CD4-positive, alpha-beta T cell (primary cell): ENCODE measurements around the gene PTPRZ1. TPM values are rescaled to one million over a fixed set of nuclear protein-coding genes. Genes with fewer than 3 reads are reported as not detected.

Experiments
- ATAC-seq: fragments of 200-7000 bp; cut with Tn5 transposase; one replicate; pipeline ENCODE4 v1.10.0; 2022; ENCODE audit warnings: mild to moderate bottlenecking; ENCODE audit not compliant: poor library complexity
- CTCF ChIA-PET: fragments of 350-600 bp; sonication (Branson Sonifier 250); formaldehyde crosslinking; loops from one replicate; lab custom pipeline; 2021; ENCODE audit warnings: antibody characterized with exemption, inconsistent platforms; lab: Charles Lee
- POLR2A ChIA-PET: fragments of 350-600 bp; sonication (Branson Sonifier 250); formaldehyde crosslinking; loops from one replicate; lab custom pipeline; 2021; ENCODE audit warnings: antibody characterized with exemption, inconsistent platforms; lab: Charles Lee
- DNase-seq, 14 experiments: peaks; one replicate each; pipeline ENCODE4 v3.0.0-alpha.2; 2013 to 2020; ENCODE audit warnings: mixed read lengths in 2 of 14
- H3K27ac ChIP-seq, 2 donors: one replicate each; pipeline versions ENCODE4 v1.5.1 to v1.7.0; 2013; ENCODE audit warnings: low read length in 2 of 2, low read depth in 1 of 2, mild to moderate bottlenecking in 1 of 2
- H3K27me3 ChIP-seq, 2 experiments: 1 replicate in 1 of 2; 2 replicates in 1 of 2; pipeline versions ENCODE4 v1.6.1 to v1.7.0; 2013; ENCODE audit warnings: low read length in 2 of 2, control low read depth in 1 of 2, mild to moderate bottlenecking in 1 of 2, moderate library complexity in 1 of 2; ENCODE audit not compliant: insufficient read depth in 2 of 2, control insufficient read depth in 1 of 2
- H3K36me3 ChIP-seq: one replicate; pipeline ENCODE4 v1.6.1; 2013; ENCODE audit warnings: low read length, control low read depth; ENCODE audit not compliant: insufficient read depth
- H3K4me1 ChIP-seq: one replicate; pipeline ENCODE4 v1.6.1; 2013; ENCODE audit warnings: low read length, control low read depth; ENCODE audit not compliant: insufficient read depth
- H3K4me3 ChIP-seq: one replicate; pipeline ENCODE4 v1.5.1; 2013; ENCODE audit warnings: mild to moderate bottlenecking, low read length, moderate library complexity
- H3K9me3 ChIP-seq, 2 experiments: 1 replicate in 1 of 2; 2 replicates in 1 of 2; pipeline versions ENCODE4 v1.6.1 to v1.7.0; 2013; ENCODE audit warnings: low read length in 2 of 2, mild to moderate bottlenecking in 2 of 2, control low read depth in 1 of 2, moderate library complexity in 1 of 2; ENCODE audit not compliant: control insufficient read depth in 1 of 2, insufficient read depth in 1 of 2
- H3K27ac Mint-ChIP-seq: one replicate; pipeline ENCODE4 v1.8.0; 2020; ENCODE audit warnings: mixed read lengths
- H3K27me3 Mint-ChIP-seq: one replicate; pipeline ENCODE4 v1.8.0; 2021; ENCODE audit warnings: mixed read lengths
- H3K36me3 Mint-ChIP-seq: one replicate; pipeline ENCODE4 v1.8.0; 2021; ENCODE audit warnings: low read depth, mixed read lengths
- H3K4me1 Mint-ChIP-seq: one replicate; pipeline ENCODE4 v1.8.0; 2021; ENCODE audit warnings: low read depth, mixed read lengths
- H3K4me3 Mint-ChIP-seq: one replicate; pipeline ENCODE4 v1.8.0; 2020; ENCODE audit warnings: mild to moderate bottlenecking, mixed read lengths
- H3K9me3 Mint-ChIP-seq: one replicate; pipeline ENCODE4 v1.8.0; 2020; ENCODE audit warnings: mixed read lengths
- CTCF ChIP-seq: fragments of 200-600 bp; IDR thresholded peaks from one replicate; pipeline ENCODE4 v1.8.0; 2022; ENCODE audit warnings: antibody characterized with exemption, mild to moderate bottlenecking
- intact Hi-C, 2 experiments: fragments of 100-400 bp; cut with DNase I in 1 of 2; cut with micrococcal nuclease in 1 of 2; formaldehyde crosslinking; loops; one replicate each; pipeline versions ENCODE4 v1.15.1 to v1.9.0; 2023 to 2025; cut with DNase I, micrococcal nuclease
- total RNA-seq, 174 experiments: library from RNA in 2 of 174; stranded (reverse) in 2 of 174; gene quantifications; one replicate each; pipeline ENCODE4 v1.2.3 and lab custom pipeline; 2021 to 2026

The PTPRZ1 gene
- total RNA-seq, 2 experiments from 2014 or later, result not detected

- H3K27ac Mint-ChIP-seq, result no peak overlapping the region
- ChIA-PET CTCF (no interaction called here), POLR2A (no interaction called here)
- ATAC-seq, result no peak
- no peaks in the 10 kb centered on the region for H3K36me3 Mint-ChIP-seq
- Histone ChIP-seq H3K4me3 (no peak overlapping the region), H3K9me3 (peaks cover 0 to 3% of the 10 kb centered on the region in 2 experiments), H3K4me1 (no peaks in the 10 kb centered on the region), H3K27me3 (no peaks in the 10 kb centered on the region), H3K36me3 (no peaks in the 10 kb centered on the region), H3K27ac (no peak overlapping the region)
- no peaks in the 10 kb centered on the region for H3K27me3 Mint-ChIP-seq
- no peak for TF ChIP-seq CTCF
- intact Hi-C loops, result no loop called here
- DNase-seq, result no peak
- no peaks in the 10 kb centered on the region for H3K4me1 Mint-ChIP-seq
- H3K4me3 Mint-ChIP-seq, result no peak overlapping the region
- H3K9me3 Mint-ChIP-seq, result peaks cover 4% of the 10 kb centered on the region
Observed at GRCh38 chr7:121837462-121837861, 35.5 kb upstream of the PTPRZ1 start.

- Histone ChIP-seq H3K27ac (no peak overlapping the region), H3K4me1 (no peaks in the 10 kb centered on the region), H3K4me3 (no peak overlapping the region), H3K36me3 (no peaks in the 10 kb centered on the region), H3K27me3 (no peaks in the 10 kb centered on the region), H3K9me3 (peaks cover 4 to 9% of the 10 kb centered on the region in 2 experiments)
- intact Hi-C loops, result no loop called here
- no peak overlapping the region for H3K27ac Mint-ChIP-seq
- POLR2A ChIA-PET, result no interaction called here
- H3K4me3 Mint-ChIP-seq, result no peak overlapping the region
- H3K27me3 Mint-ChIP-seq, result no peaks in the 10 kb centered on the region
- H3K36me3 Mint-ChIP-seq, result no peaks in the 10 kb centered on the region
- no peak for TF ChIP-seq CTCF
- no peak for DNase-seq
- H3K9me3 Mint-ChIP-seq, result peaks cover 3% of the 10 kb centered on the region
- CTCF ChIA-PET, result no interaction called here
- no peak for ATAC-seq
- H3K4me1 Mint-ChIP-seq, result no peaks in the 10 kb centered on the region
Observed at GRCh38 chr7:121847041-121847440, 25.9 kb upstream of the PTPRZ1 start.

GRCh38 chr7:121853307-121853706 lies 19.7 kb upstream of the PTPRZ1 start:
- Mint-ChIP-seq H3K4me1 (no peaks in the 10 kb centered on the region), H3K27ac (no peak overlapping the region), H3K36me3 (no peaks in the 10 kb centered on the region), H3K4me3 (no peak overlapping the region), H3K27me3 (no peaks in the 10 kb centered on the region), H3K9me3 (peaks cover 6% of the 10 kb centered on the region)
- POLR2A ChIA-PET, result no interaction called here
- no peaks in the 10 kb centered on the region for H3K9me3 ChIP-seq
- H3K4me1 ChIP-seq, result no peaks in the 10 kb centered on the region
- no peak overlapping the region for H3K4me3 ChIP-seq
- intact Hi-C loops, result no loop called here
- H3K36me3 ChIP-seq, result no peaks in the 10 kb centered on the region
- no peak for ATAC-seq
- no peaks in the 10 kb centered on the region for H3K27me3 ChIP-seq
- no peak for TF ChIP-seq CTCF
- CTCF ChIA-PET, result no interaction called here
- no peak for DNase-seq
- no peak overlapping the region for H3K27ac ChIP-seq
